GM12875 (cell line): ENCODE results near the gene MARS1.

Source experiments
- H3K4me3 ChIP-seq: one replicate; pipeline ENCODE4 v1.5.1; 2011; ENCODE audit warnings: low read depth, low read length, control low read depth
- CTCF ChIP-seq: IDR thresholded peaks from 2 replicates; pipeline ENCODE4 v1.5.1; 2011; ENCODE audit warnings: low read depth, mild to moderate bottlenecking, control low read depth, inconsistent platforms, low read length, moderate library complexity, borderline replicate concordance; ENCODE audit not compliant: insufficient read depth

The MARS1 gene

GRCh38 chr12:57479376-57480115 lies 8.3 kb upstream of the MARS1 start, which contains the start of gene ARHGAP9:
Gene ARHGAP9 (minus strand): TSS chr12:57479866. CDS start chr12:57479406, 460 bp downstream.
- peak within 1 kb of the TSS; percentile 81 for H3K4me3 ChIP-seq
- no peak for TF ChIP-seq CTCF

- TF ChIP-seq CTCF: no peak
- H3K4me3 ChIP-seq: no peak overlapping the region
These were observed 6.2 kb upstream of the MARS1 start for GRCh38 chr12:57481671-57482070.

GRCh38 chr12:57483466-57483865 lies 4.4 kb upstream of the MARS1 start:
- TF ChIP-seq CTCF: no peak
- H3K4me3 ChIP-seq: no peak overlapping the region

- H3K4me3 ChIP-seq: no peak overlapping the region
- no peak for TF ChIP-seq CTCF
These were observed 2.2 kb upstream of the MARS1 start for GRCh38 chr12:57485695-57486094.

GRCh38 chr12:57487055-57487596 lies 742 bp upstream of the MARS1 start:
- TF ChIP-seq CTCF: no peak
- H3K4me3 ChIP-seq: no peak overlapping the region

- no peak for TF ChIP-seq CTCF
- peak overlapping the region; percentile 95 for H3K4me3 ChIP-seq
These were observed 711 bp downstream of the MARS1 start for GRCh38 chr12:57488402-57489156.

GRCh38 chr12:57489157-57489641 lies 1.3 kb downstream of the MARS1 start:
- TF ChIP-seq CTCF: no peak
- H3K4me3 ChIP-seq: peak overlapping the region; percentile 95
